IPS DF 4.7 (cell line): Measurements from ENCODE around the gene NPDC1.
"Not testable (repeated sequence)": the region's sequence is repeated elsewhere in the genome, so short reads cannot be mapped to it uniquely, and the experiment has no call there.

Source experiments
- DNase-seq: peaks from one replicate; pipeline ENCODE4 v3.0.0-alpha.2; 2013; ENCODE audit warnings: low spot score; ENCODE audit errors: extremely low read depth

NPDC1 gene

DNA sequence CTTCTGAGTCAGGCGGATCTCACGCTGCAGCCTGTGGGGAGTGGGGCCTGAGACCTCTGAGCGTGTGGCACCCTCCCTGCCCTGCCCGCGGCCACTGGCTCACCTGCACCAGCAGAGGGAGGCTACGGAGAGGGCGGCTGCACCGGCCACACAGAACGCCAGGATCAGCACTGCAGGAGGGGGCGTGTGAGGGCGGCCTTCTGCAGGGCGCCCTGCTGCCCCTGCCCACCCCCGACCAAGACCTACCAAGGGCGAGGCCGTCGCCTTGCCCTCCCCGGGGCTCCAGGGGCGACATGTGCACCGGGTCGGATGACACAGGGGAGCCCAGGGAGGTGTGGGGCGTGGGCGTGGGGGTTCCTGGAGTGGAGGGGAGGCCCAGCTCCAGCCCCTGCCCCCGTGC is 5.4 kb downstream of the NPDC1 start:
- no peak for DNase-seq

GRCh38 chr9:137039611-137040366 is 6.2 kb downstream of the NPDC1 start:
- no peak for DNase-seq

DNA sequence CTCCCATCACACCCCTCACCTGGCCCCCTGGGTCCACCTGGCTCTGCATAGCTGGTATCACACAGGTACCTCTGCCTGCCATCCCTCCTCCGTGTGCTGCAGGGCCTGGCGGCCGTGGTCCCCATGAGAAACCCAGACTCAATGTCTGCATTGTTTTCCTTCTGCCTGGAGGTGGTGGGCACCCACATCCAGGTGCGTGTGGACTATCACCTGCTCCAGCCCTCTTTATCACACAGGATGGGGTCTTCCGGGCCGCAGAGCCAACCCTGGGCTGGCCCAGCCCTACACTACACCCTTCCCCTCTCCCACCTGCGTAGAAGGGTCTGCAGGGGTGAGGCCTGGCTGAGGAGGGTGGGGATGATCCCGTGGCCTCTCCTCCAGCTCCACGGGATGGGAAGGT is 7.1 kb downstream of the NPDC1 start:
- DNase-seq, result no peak

DNA sequence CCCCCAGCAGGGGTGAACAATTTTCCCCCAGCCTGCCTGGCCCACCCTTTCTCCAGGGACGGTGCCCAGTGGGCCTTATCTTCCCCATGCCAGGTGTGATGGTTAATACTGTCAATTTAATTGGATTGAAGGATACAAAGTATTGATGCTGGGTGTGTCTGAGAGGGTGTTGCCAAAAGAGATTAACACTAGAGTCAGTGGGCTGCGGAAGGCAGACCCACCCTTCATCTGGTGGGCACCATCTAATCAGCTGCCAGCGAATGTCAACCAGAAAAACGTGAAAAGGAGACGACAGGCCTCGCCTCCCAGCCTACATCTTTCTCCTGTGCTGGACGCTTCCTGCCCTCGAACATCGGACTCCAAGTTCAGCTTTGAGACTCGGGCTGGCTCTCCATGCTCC is 8.5 kb downstream of the NPDC1 start:
- DNase-seq, result no peak

- DNase-seq, result no peak
These were observed 8.9 kb downstream of the NPDC1 start for GRCh38 chr9:137037035-137037434.

DNA sequence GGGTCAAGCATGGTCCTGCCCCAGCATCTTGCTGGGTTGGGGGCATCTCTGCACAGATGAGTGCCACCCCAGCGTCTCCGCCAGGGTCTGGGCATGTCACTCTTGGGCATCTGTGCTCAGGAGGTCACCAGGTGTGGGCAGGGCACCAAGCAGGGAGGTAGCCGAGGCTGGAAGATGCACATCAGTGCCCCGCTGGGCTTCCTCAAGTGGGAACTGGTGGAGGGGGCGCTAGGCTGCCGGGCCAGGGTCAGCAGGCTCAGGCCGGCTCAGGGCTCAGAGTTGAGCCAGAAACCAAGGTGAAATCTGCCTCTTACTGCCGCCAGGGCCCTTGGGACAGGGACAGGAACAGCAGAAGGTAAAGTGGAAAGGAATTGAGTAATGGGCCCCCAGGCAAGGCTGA is 10.0 kb downstream of the NPDC1 start:
- no peak for DNase-seq

DNA sequence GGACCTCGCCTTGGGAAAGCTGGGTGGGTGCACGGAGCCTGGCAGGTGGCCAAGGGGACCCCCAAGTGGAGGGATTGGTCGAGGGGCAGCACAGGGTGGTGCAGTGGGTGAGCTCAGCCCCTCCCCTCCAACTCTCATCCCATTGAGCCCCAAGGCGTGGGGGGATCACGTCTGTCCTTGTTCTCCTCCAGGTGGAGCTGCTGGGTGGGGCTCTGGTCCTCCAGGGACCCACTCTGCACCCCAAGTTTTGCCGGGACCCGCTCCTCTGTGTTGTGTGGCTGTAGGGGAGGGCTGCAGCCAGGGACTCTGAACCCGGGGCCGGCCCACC is 10.5 kb downstream of the NPDC1 start:
- DNase-seq, result no peak

GRCh38 chr9:137034709-137035506 is 11.1 kb downstream of the NPDC1 start:
- no peak for DNase-seq

DNA sequence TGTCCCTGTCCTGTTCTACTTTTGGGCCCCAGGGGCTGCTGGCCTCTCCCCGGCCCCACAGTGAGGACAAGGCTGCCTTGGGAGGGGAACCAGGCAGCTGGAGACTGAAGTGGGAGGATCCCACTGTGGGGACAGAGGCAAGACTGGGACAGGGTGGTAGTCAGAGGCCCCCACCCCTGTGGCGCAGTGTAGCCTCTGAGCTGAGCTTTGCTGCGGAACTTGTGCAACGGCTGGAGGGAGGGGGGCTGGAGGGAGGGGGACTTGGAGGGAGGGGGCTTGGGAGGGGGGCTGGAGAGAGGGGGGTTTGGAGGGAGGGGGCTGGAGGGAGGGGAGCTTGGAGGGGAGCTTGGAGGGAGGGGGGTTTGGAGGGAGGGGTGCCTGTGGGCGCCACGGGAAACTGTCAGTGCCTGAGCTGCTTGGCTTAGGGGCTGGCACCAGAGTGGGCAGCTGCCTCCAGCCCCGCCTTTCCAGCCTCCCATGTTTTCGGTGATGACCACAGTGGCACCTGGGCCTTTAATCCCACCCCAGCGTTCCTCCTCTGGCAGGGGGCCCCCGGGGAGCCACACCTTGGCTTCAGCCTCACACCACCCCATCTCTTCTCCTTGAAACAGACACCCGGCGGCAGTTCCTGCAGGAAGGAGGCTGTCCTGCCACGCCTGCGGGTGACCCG is 11.8 kb downstream of the NPDC1 start:
- no peak for DNase-seq

DNA sequence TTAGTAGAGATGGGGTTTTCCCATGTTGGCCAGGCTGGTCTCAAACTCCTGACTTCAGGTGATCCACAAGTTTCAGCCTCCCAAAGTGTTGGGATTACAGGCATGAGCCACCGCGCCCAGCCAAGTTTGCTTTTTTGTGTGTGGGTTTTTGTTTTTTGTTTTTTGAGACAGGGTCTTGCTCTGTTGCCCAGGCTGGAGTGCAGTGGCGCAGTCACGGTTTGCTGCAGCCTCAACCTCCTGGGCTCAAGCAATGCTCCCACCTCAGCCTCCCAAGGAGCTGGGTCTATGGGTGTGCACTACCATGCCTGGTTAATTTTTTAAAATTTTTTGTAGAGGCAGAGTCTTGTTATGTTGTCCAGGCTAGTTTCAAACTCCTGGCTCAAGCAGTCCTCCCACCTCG is 12.5 kb downstream of the NPDC1 start:
- DNase-seq, result not testable (repeated sequence)

DNA sequence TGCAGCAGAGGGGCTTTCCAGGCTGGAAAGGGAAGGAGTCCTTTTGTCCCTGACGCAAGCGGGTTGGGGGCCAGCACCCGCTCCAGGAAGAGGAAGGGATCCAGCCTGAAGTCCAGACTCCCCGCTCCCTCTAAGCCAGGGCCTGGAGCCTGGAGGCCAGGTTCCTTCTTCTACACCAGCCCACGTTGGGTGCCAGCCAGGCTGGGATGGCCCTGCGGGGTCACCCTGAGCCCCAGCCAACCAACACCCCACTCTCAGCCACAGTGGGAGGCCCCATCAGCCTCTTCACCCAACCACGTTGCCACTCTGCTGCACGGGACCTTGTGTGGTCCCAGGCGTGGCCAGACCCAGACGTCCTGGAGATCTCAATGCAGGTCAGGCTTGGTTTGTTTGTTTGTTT is 13.1 kb downstream of the NPDC1 start:
- DNase-seq, result no peak

DNA sequence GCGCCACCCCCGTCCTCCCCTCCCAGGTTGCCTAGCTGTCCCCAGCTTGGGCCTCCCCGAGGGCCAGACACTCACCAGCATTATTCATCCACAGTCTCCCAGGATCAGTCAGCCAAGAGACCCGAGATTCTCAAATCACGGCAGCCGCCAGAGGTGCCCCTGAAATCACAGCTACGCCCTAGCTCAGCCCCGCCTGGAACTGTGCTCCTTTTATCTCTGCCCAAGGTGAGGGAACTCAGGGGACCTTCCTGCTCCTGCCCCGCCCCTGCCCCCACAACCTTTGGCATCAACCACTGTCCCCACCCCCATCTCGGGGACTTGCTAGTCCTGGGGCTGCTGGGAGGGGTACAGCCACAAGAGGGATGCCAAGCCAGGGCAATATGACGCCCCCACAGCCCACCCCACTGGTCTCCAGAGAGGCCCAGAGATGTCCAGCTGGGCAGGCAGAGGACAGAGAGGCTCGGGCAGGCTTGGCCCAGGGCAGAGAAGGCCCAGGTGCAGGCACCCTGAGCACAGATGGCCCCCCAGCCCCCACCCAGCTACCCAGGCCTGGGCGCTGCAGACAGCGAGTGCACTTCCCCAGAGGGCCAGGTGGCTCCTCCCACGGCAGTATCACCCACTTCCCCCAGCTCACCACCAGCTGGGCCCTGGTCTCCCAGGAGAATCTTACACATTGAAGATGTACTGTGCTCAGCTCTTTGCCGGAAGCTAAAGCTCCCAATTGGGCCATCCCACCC is 13.9 kb downstream of the NPDC1 start, which contains the start of gene FUT7:
Gene FUT7 (minus strand): TSS at position 185 of the 737 bp plus-strand sequence. CDS start 97 bp downstream, at position 88.
- no peak for DNase-seq

GRCh38 chr9:137030538-137031527 is 15.1 kb downstream of the NPDC1 start:
- DNase-seq, result no peak

- no peak for DNase-seq
These were observed 16.0 kb downstream of the NPDC1 start for GRCh38 chr9:137030006-137030405.

DNA sequence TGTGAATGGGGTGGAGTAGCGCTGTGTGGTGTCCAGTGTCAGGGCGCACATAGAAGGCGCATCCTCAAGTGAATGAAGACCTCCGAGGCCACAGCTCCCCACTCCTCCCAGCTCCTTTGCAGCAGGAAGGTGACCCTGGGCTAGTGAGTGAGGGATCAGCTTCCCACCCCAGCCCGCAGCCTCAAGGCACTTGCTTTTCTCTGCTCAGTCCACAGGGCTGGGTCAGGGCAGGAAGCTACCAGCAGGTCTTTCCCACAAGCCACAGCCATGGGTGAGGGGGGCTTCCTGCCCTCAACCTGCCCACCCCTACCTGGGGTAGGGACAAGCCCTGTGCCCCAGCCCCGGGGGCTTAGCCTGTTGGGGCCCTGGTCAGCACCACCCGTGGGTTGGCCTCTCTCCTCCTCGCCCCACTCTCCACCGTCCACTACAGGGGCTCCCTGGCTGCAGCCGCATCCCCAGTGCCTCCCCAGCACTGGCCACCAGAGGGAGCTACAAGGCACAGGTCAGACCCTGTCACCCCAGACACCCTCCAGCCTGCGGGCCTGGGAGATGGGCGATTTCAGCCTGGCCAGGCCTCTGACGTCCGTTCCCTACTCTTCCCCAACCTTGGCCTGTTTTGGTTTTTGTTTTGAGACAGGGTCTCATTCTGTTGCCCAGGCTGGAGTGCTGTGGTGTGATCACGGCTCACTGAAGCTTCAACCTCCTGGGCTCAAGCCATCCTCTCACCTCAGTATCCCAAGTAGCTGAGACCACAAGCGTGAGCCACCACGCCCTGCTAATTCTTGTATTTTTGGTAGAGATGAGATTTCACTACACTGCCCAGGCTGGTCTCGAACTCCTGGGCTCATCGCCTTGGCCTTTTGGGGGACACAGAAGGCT is 16.7 kb downstream of the NPDC1 start:
- DNase-seq, result no peak

DNA sequence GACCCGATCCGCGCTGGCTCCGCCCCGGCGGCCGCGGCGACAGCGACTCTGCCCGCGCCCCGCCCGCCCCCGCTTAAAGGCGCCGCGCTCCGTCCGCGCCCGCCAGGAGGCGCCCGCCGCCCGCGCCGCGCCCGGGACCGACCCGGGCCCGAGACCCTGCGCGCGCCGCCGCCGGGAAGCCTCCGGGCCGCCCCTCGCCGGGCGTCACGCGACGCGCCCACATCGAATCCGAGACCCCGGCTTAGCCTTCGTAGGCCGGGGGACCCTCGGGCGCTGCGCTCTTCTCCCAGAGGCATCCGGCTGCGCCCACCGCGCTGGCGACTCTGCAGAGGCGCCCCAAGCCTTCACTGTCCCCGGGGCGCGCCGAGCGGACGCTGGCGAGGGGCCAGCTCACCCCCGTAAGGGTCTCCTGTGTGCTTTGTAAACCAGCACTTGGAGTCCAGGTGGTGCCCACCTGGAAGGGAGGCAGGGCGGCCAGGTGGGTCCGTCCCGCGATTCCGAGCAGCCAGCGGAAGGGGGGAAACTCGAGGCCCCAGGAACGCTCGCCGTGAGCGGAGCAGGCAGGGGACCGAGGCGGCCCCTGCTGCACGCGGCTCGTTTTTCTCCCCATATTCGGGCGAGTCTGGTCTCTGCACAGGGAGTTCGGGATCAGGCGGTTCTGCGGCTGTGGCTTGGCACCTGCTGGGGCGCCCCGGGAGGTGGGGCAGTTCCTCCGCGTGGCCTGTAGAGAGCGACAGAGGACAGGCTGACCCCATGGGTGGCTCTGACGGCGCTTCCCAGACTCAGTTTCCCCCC is 17.5 kb downstream of the NPDC1 start:
- DNase-seq, result no peak

GRCh38 chr9:137027369-137028262 is 18.4 kb downstream of the NPDC1 start, which contains the start of gene ABCA2:
Gene ABCA2 (minus strand): TSS chr9:137028237. CDS start chr9:137028140, 97 bp downstream.
- no peak for DNase-seq
